Activated CD8-positive, alpha-beta memory T cell treated with anti-CD3 and anti-CD28 coated beads, Interleukin-2, amount 50 U/mL, for 1 hour (primary cell): ENCODE data around the gene GIPC3.
"Not testable (repeated sequence)": the region's sequence is repeated elsewhere in the genome, so short reads cannot be mapped to it uniquely, and the experiment has no call there.

Experiments used
- DNase-seq: peaks from one replicate; pipeline ENCODE4 v3.0.0-alpha.2; 2020; ENCODE audit errors: extremely low read depth

The GIPC3 gene

GRCh38 chr19:3576696-3577443 is 8.4 kb upstream of the GIPC3 start:
- no peak for DNase-seq

GRCh38 chr19:3577723-3578344 is 7.4 kb upstream of the GIPC3 start:
- no peak for DNase-seq

GRCh38 chr19:3578390-3578789 is 6.9 kb upstream of the GIPC3 start:
- no peak for DNase-seq

- DNase-seq, result no peak
Measured at GRCh38 chr19:3580156-3580934, 4.9 kb upstream of the GIPC3 start.

GRCh38 chr19:3581792-3582191 is 3.5 kb upstream of the GIPC3 start:
- not testable (repeated sequence) for DNase-seq

- DNase-seq, result not testable (repeated sequence)
Measured at GRCh38 chr19:3584036-3584802, 1.1 kb upstream of the GIPC3 start.

GRCh38 chr19:3586127-3586626 is 899 bp downstream of the GIPC3 start:
- DNase-seq, result no peak

GRCh38 chr19:3586707-3587346 is 1.5 kb downstream of the GIPC3 start:
- no peak for DNase-seq

- DNase-seq, result no peak
Measured at GRCh38 chr19:3589439-3589838, 4.2 kb downstream of the GIPC3 start.

- no peak for DNase-seq
Measured at GRCh38 chr19:3589949-3590348, 4.7 kb downstream of the GIPC3 start.

- DNase-seq, result no peak
Measured at GRCh38 chr19:3590991-3591659, 5.8 kb downstream of the GIPC3 start.

GRCh38 chr19:3591876-3592613 is 6.8 kb downstream of the GIPC3 start:
- DNase-seq, result no peak

- no peak for DNase-seq
Measured at GRCh38 chr19:3593156-3593555, 7.9 kb downstream of the GIPC3 start.

GRCh38 chr19:3595521-3596061 is 10.3 kb downstream of the GIPC3 start:
- no peak for DNase-seq

- no peak for DNase-seq
Measured at GRCh38 chr19:3599776-3600187, 14.5 kb downstream of the GIPC3 start.

- no peak for DNase-seq
Measured at GRCh38 chr19:3601021-3601420, 15.7 kb downstream of the GIPC3 start.

- DNase-seq, result no peak
Measured at GRCh38 chr19:3603121-3603811, 18.0 kb downstream of the GIPC3 start.

- no peak for DNase-seq
Measured at GRCh38 chr19:3604227-3604986, 19.1 kb downstream of the GIPC3 start.
